Gastrocnemius medialis (tissue), 4 donors: ENCODE results near the gene RGS14.

Source experiments
- CTCF ChIP-seq, 5 experiments: fragments of 450-650 bp in 3 of 5; fragments of 200-600 bp in 2 of 5; sonication (generic) in 2 of 5; IDR thresholded peaks in 4 of 5; conservative IDR thresholded peaks in 1 of 5; 1 replicate in 4 of 5; 2 replicates in 1 of 5; pipeline ENCODE4 v1.5.1; 2016 to 2019; ENCODE audit warnings: antibody characterized with exemption in 5 of 5, mild to moderate bottlenecking in 3 of 5, moderate library complexity in 3 of 5
- POLR2A ChIP-seq, 2 donors: fragments of 450-650 bp; IDR thresholded peaks; one replicate each; pipeline ENCODE4 v1.6.1; 2017; ENCODE audit warnings: antibody characterized with exemption in 2 of 2, mild to moderate bottlenecking in 2 of 2, moderate library complexity in 2 of 2

- no peak for TF ChIP-seq CTCF (IDR thresholded peaks at IDR 0.05 in 4 of 5, conservative IDR thresholded peaks at IDR 0.05 in 1 of 5)
- TF ChIP-seq POLR2A (IDR thresholded peaks at IDR 0.05) = no peak
Observed at GRCh38 chr5:177347699-177348098, 10.0 kb upstream of the RGS14 start.
